ENCODE measurements around the gene C1orf35. TPM values are rescaled to one million over a fixed set of nuclear protein-coding genes. Genes with fewer than 3 reads are reported as not detected.

C1orf35 gene
- total and polyA plus RNA-seq, 9 of the 15 experiments (the other 6 are each of a cell fraction or from before 2014, with no cell fraction given) = 3.2 to 48.7 (median 12.5) TPM

GRCh38 chr1:228114827-228115226, 11.7 kb upstream of the C1orf35 start:
- no peak for ATAC-seq
- Histone ChIP-seq H3K4me3 (no peak overlapping the region), H3K9me3 (replicated peaks; ENCODE audit: control insufficient read depth, insufficient read depth, low read depth, low read length) (no peaks in the 10 kb centered on the region), H3K9me1 (ENCODE audit: control insufficient read depth, insufficient read depth, low read length) (no peaks in the 10 kb centered on the region), H3K79me2 (ENCODE audit: control insufficient read depth, insufficient read depth, low read length) (peaks cover 4% of the 10 kb centered on the region; the same call in 1 of the 3 replicates), H3K4me2 (ENCODE audit: insufficient read depth, low read length) (no peak overlapping the region), H4K20me1 (replicated peaks; ENCODE audit: control insufficient read depth, insufficient read depth, low read length) (no peaks in the 10 kb centered on the region), H2AFZ (ENCODE audit: low read depth, low read length) (no peak overlapping the region), H3K27ac (ENCODE audit: extremely low read depth, low read depth, low read length) (no peak overlapping the region), H3K36me3 (ENCODE audit: control insufficient read depth, insufficient read depth, low read length) (no peaks in the 10 kb centered on the region), H3K27me3 (ENCODE audit: control insufficient read depth in 2 of 2, insufficient read depth in 2 of 2, low read length in 2 of 2) (no peaks in the 10 kb centered on the region), H3K4me1 (replicated peaks in 1 of 2; ENCODE audit: control insufficient read depth in 2 of 2, insufficient read depth in 2 of 2, low read length in 2 of 2) (peaks cover 5 to 11% of the 10 kb centered on the region in 2 experiments; a peak in 4 of 5 replicates), H3K9ac (ENCODE audit: insufficient read depth in 1 of 2, low read depth in 2 of 2, low read length in 2 of 2) (no peak overlapping the region)
- ChIA-PET CTCF (ENCODE audit: low intra/inter-chr PET ratio) (no interaction called here), POLR2A (interaction anchor here (0.6 to 0.9 kb wide), 2 partner anchors 16 to 30 kb away, joined by 3 to 4 read pairs; no protein-coding TSS in a partner anchor)
- intact Hi-C loops (cut with micrococcal nuclease) = no loop called here
- DNase-seq (ENCODE audit: extremely low read depth in 1 of 4, low spot score in 3 of 4) = no peak
- in situ Hi-C loops (cut with MboI) = no loop called here
- no TSS peak for BruUV-seq (replicated peaks)
- FAIRE-seq = no peak
- TF ChIP-seq STAG1 (CRISPR knock-in tag; IDR thresholded peaks at IDR 0.05; ENCODE audit: borderline replicate concordance) (no peak), ZNF778 (CRISPR knock-in tag; IDR thresholded peaks at IDR 0.05) (no peak), NR0B1 (IDR thresholded peaks at IDR 0.05; ENCODE audit: partially characterized antibody) (no peak), SRF (CRISPR knock-in tag; IDR thresholded peaks at IDR 0.05) (no peak), JUNB (CRISPR knock-in tag; conservative IDR thresholded peaks at IDR 0.05) (no peak), MCM2 (IDR thresholded peaks at IDR 0.05; ENCODE audit: low read depth) (no peak), SMARCC2 (IDR thresholded peaks at IDR 0.05; ENCODE audit: low read depth) (no peak), HNRNPL (IDR thresholded peaks at IDR 0.05; ENCODE audit: low read depth, low read length) (no peak), ZNF586 (CRISPR knock-in tag; conservative IDR thresholded peaks at IDR 0.05) (no peak), TGIF2 (CRISPR knock-in tag; IDR thresholded peaks at IDR 0.05) (no peak), ZBTB26 (CRISPR knock-in tag; IDR thresholded peaks at IDR 0.05) (no peak), KDM5B (IDR thresholded peaks at IDR 0.05; ENCODE audit: insufficient replicate concordance, low read depth, low read length) (no peak), ZNF184 (CRISPR knock-in tag; IDR thresholded peaks at IDR 0.05) (no peak), ZKSCAN1 (IDR thresholded peaks at IDR 0.05; ENCODE audit: low read depth, low read length) (no peak), RNF2 (IDR thresholded peaks at IDR 0.05) (no peak), RBM22 (IDR thresholded peaks at IDR 0.05; ENCODE audit: low read depth, low read length, poor library complexity, severe bottlenecking) (no peak), GABPA (tag; conservative IDR thresholded peaks at IDR 0.05; ENCODE audit: low read depth) (no peak), ZNF764 (CRISPR knock-in tag; IDR thresholded peaks at IDR 0.05; ENCODE audit: low read depth) (no peak), BRD4 (IDR thresholded peaks at IDR 0.05) (no peak), SIX5 (IDR thresholded peaks at IDR 0.05; ENCODE audit: borderline replicate concordance in 1 of 2, insufficient read depth in 1 of 2, low read depth in 1 of 2, low read length in 2 of 2) (no peak)
- 49% methylated on average over 3 of the region's 3 CpGs for WGBS (ENCODE audit: insufficient coverage, low coverage, missing lambda C conversion rate)
